SK-N-SH treated with all-trans-retinoic acid at 6 μM for 48 hours (cell line): ENCODE measurements around the gene ELK4.

Source experiments
- ATAC-seq: fragments of 200-7000 bp; cut with Tn5 transposase; 3 replicates; pipeline ENCODE4 v1.9.1; 2020; ENCODE audit warnings: mild to moderate bottlenecking, moderate library complexity
- CSDC2 ChIP-seq: fragments of 250-450 bp; sonication (Bioruptor Pico); IDR thresholded peaks from 2 replicates; pipeline ENCODE4 v1.5.0; 2020; ENCODE audit warnings: mild to moderate bottlenecking, moderate library complexity
- GLIS3 ChIP-seq: fragments of 250-450 bp; sonication (Bioruptor Pico); IDR thresholded peaks from 2 replicates; pipeline ENCODE4 v1.5.0; 2020; ENCODE audit warnings: mild to moderate bottlenecking, moderate library complexity
- ISL1 ChIP-seq: fragments of 250-450 bp; sonication (Bioruptor Pico); IDR thresholded peaks from 2 replicates; pipeline ENCODE4 v2.1.2; 2022; ENCODE audit warnings: mild to moderate bottlenecking, moderate library complexity
- OSR1 ChIP-seq: fragments of 250-450 bp; sonication (Bioruptor Pico); IDR thresholded peaks from 2 replicates; pipeline ENCODE4 v1.8.0; 2022; ENCODE audit warnings: moderate library complexity, mild to moderate bottlenecking, inconsistent platforms
- PPARA ChIP-seq: fragments of 250-450 bp; sonication (Bioruptor Pico); IDR thresholded peaks from 2 replicates; pipeline ENCODE4 v1.5.0; 2020; ENCODE audit warnings: mild to moderate bottlenecking, borderline replicate concordance
- RARB ChIP-seq: fragments of 250-450 bp; sonication (Bioruptor Pico); IDR thresholded peaks from 2 replicates; pipeline ENCODE4 v1.8.0; 2021; ENCODE audit warnings: mild to moderate bottlenecking, moderate library complexity
- SNAI2 ChIP-seq: fragments of 250-450 bp; sonication (Bioruptor Pico); IDR thresholded peaks from 2 replicates; pipeline ENCODE4 v1.5.0; 2020; ENCODE audit warnings: mild to moderate bottlenecking, moderate library complexity
- TCF4 ChIP-seq: fragments of 250-450 bp; sonication (Bioruptor Pico); IDR thresholded peaks from 2 replicates; pipeline ENCODE4 v1.8.0; 2021; ENCODE audit warnings: mild to moderate bottlenecking, moderate library complexity, borderline replicate concordance
- TOX ChIP-seq: fragments of 250-450 bp; sonication (Bioruptor Pico); IDR thresholded peaks from 2 replicates; pipeline ENCODE4 v1.8.0; 2021; ENCODE audit warnings: mild to moderate bottlenecking, moderate library complexity, borderline replicate concordance
- ZC3H10 ChIP-seq: fragments of 250-450 bp; sonication (Bioruptor Pico); IDR thresholded peaks from 2 replicates; pipeline ENCODE4 v1.5.1; 2021; ENCODE audit warnings: mild to moderate bottlenecking, moderate library complexity
- ZFP3 ChIP-seq: fragments of 250-450 bp; sonication (Bioruptor Pico); IDR thresholded peaks from 2 replicates; pipeline ENCODE4 v1.5.0; 2020; ENCODE audit warnings: mild to moderate bottlenecking, moderate library complexity
- ZNF565 ChIP-seq: fragments of 450-650 bp; formaldehyde crosslinking; conservative IDR thresholded peaks from 2 replicates; pipeline ENCODE4 v1.5.0; 2020; ENCODE audit warnings: low read depth, mild to moderate bottlenecking, moderate library complexity
- ZNF70 ChIP-seq: fragments of 450-650 bp; formaldehyde crosslinking; IDR thresholded peaks from 2 replicates; pipeline ENCODE4 v1.5.0; 2020; ENCODE audit warnings: mild to moderate bottlenecking, moderate library complexity
- ZNF8 ChIP-seq: fragments of 450-650 bp; formaldehyde crosslinking; IDR thresholded peaks from 2 replicates; pipeline ENCODE4 v1.5.0; 2020; ENCODE audit warnings: mild to moderate bottlenecking, moderate library complexity
- TF ChIP-seq, protein P1 (sequence below): fragments of 250-450 bp; sonication (Bioruptor Pico); IDR thresholded peaks from 2 replicates; pipeline ENCODE4 v1.8.0; 2021; ENCODE audit warnings: low read depth, mild to moderate bottlenecking, moderate library complexity, borderline replicate concordance
- TF ChIP-seq, protein P2 (sequence below): fragments of 250-450 bp; sonication (Bioruptor Pico); IDR thresholded peaks from 2 replicates; pipeline ENCODE4 v1.8.0; 2020; ENCODE audit warnings: mild to moderate bottlenecking, moderate library complexity, borderline replicate concordance
- TF ChIP-seq, protein P3 (sequence below): fragments of 250-450 bp; sonication (Bioruptor Pico); IDR thresholded peaks from 2 replicates; pipeline ENCODE4 v1.5.1; 2021; ENCODE audit warnings: mild to moderate bottlenecking, moderate library complexity
- TF ChIP-seq, protein P4 (sequence below): fragments of 250-450 bp; sonication (Bioruptor Pico); IDR thresholded peaks from 2 replicates; pipeline ENCODE4 v1.5.0; 2020; ENCODE audit warnings: mild to moderate bottlenecking, moderate library complexity
- TF ChIP-seq, protein P5 (sequence below): fragments of 250-450 bp; sonication (Bioruptor Pico); IDR thresholded peaks from 2 replicates; pipeline ENCODE4 v1.5.1; 2020; ENCODE audit warnings: low read depth, mild to moderate bottlenecking, moderate library complexity

The ELK4 gene

DNA sequence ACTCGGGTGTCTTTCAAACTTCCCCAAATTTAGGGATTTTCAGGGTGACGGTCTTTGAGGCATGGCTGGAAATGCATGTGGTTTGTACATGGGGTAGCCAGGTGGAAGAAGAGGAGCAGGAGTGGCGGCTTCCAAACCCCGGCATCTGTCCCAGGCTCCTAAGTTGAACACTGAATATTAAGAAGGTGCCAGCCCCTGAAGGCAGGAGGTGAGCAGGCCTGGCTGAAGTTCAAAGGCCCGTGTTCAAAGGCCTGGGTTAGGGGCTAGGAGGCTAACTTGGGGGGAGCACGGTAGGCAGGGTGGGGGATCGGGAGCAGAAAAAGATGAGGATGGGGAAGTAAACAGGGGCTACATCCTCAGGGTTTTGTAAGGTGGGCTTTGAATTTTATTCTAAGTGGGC, 42.8 kb downstream of the ELK4 start (continued):
- TF ChIP-seq ZFP3 (CRISPR knock-in tag) (no peak), ISL1 (no peak), GLIS3 (no peak), RARB (CRISPR knock-in tag) (no peak)
- TF ChIP-seq, protein P1, sequence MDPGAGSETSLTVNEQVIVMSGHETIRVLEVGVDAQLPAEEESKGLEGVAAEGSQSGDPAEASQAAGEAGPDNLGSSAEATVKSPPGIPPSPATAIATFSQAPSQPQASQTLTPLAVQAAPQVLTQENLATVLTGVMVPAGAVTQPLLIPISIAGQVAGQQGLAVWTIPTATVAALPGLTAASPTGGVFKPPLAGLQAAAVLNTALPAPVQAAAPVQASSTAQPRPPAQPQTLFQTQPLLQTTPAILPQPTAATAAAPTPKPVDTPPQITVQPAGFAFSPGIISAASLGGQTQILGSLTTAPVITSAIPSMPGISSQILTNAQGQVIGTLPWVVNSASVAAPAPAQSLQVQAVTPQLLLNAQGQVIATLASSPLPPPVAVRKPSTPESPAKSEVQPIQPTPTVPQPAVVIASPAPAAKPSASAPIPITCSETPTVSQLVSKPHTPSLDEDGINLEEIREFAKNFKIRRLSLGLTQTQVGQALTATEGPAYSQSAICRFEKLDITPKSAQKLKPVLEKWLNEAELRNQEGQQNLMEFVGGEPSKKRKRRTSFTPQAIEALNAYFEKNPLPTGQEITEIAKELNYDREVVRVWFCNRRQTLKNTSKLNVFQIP (CRISPR knock-in tag), result no peak

DNA sequence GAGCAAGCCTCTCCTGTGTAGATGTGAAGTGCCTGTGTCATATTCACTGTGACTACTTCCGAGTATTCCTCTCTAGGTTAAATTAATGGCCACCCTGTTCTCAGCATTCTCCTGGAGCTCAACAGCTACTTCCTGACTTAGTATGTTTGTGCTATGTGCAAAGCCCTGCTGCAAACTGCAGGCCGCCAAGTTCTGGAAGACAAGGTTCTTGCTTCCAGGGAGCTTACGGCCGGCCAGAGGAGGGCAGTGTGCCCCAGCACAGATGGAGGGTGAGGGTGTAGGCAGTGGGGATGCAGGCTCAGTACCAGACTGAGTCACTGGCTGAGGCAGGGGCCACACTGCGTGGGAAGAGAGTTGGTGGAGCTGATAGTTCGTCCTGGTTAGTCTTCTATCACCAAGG, 43.2 kb downstream of the ELK4 start:
- TF ChIP-seq, protein P1 (CRISPR knock-in tag), result no peak
- TF ChIP-seq, protein P2, sequence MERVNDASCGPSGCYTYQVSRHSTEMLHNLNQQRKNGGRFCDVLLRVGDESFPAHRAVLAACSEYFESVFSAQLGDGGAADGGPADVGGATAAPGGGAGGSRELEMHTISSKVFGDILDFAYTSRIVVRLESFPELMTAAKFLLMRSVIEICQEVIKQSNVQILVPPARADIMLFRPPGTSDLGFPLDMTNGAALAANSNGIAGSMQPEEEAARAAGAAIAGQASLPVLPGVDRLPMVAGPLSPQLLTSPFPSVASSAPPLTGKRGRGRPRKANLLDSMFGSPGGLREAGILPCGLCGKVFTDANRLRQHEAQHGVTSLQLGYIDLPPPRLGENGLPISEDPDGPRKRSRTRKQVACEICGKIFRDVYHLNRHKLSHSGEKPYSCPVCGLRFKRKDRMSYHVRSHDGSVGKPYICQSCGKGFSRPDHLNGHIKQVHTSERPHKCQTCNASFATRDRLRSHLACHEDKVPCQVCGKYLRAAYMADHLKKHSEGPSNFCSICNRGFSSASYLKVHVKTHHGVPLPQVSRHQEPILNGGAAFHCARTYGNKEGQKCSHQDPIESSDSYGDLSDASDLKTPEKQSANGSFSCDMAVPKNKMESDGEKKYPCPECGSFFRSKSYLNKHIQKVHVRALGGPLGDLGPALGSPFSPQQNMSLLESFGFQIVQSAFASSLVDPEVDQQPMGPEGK (CRISPR knock-in tag), result no peak
- TF ChIP-seq ZNF565 (CRISPR knock-in tag) (no peak), ZFP3 (CRISPR knock-in tag) (no peak), GLIS3 (no peak), ZC3H10 (CRISPR knock-in tag) (no peak)
- ATAC-seq, result peak; percentile 59

DNA sequence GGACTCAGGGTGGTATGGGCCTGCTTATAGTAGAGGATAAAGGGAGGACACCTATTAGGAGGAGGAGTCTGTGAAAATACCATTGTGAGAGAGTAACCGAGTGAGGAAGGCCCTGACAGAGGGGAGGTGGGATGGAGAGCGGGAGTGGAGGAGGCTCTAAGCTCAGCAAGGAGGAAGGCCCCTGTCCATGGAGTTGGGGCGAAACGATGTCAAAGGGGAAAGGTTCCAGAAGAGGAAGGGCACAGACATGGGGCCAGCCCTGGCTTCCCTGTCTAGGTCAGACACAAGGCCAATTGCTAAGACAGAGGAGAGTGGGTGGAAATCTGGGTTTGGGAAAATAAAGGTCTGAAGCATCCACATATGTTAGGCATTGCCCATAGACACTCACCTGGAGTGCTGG, 44.2 kb downstream of the ELK4 start:
- TF ChIP-seq, protein P3, sequence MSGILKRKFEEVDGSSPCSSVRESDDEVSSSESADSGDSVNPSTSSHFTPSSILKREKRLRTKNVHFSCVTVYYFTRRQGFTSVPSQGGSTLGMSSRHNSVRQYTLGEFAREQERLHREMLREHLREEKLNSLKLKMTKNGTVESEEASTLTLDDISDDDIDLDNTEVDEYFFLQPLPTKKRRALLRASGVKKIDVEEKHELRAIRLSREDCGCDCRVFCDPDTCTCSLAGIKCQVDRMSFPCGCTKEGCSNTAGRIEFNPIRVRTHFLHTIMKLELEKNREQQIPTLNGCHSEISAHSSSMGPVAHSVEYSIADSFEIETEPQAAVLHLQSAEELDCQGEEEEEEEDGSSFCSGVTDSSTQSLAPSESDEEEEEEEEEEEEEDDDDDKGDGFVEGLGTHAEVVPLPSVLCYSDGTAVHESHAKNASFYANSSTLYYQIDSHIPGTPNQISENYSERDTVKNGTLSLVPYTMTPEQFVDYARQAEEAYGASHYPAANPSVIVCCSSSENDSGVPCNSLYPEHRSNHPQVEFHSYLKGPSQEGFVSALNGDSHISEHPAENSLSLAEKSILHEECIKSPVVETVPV (CRISPR knock-in tag), result no peak
- TF ChIP-seq TOX (CRISPR knock-in tag) (no peak), ZNF8 (CRISPR knock-in tag) (no peak)
- TF ChIP-seq, protein P4, sequence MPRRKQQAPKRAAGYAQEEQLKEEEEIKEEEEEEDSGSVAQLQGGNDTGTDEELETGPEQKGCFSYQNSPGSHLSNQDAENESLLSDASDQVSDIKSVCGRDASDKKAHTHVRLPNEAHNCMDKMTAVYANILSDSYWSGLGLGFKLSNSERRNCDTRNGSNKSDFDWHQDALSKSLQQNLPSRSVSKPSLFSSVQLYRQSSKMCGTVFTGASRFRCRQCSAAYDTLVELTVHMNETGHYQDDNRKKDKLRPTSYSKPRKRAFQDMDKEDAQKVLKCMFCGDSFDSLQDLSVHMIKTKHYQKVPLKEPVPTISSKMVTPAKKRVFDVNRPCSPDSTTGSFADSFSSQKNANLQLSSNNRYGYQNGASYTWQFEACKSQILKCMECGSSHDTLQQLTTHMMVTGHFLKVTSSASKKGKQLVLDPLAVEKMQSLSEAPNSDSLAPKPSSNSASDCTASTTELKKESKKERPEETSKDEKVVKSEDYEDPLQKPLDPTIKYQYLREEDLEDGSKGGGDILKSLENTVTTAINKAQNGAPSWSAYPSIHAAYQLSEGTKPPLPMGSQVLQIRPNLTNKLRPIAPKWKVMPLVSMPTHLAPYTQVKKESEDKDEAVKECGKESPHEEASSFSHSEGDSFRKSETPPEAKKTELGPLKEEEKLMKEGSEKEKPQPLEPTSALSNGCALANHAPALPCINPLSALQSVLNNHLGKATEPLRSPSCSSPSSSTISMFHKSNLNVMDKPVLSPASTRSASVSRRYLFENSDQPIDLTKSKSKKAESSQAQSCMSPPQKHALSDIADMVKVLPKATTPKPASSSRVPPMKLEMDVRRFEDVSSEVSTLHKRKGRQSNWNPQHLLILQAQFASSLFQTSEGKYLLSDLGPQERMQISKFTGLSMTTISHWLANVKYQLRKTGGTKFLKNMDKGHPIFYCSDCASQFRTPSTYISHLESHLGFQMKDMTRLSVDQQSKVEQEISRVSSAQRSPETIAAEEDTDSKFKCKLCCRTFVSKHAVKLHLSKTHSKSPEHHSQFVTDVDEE (CRISPR knock-in tag), result no peak
- ATAC-seq, result no peak

DNA sequence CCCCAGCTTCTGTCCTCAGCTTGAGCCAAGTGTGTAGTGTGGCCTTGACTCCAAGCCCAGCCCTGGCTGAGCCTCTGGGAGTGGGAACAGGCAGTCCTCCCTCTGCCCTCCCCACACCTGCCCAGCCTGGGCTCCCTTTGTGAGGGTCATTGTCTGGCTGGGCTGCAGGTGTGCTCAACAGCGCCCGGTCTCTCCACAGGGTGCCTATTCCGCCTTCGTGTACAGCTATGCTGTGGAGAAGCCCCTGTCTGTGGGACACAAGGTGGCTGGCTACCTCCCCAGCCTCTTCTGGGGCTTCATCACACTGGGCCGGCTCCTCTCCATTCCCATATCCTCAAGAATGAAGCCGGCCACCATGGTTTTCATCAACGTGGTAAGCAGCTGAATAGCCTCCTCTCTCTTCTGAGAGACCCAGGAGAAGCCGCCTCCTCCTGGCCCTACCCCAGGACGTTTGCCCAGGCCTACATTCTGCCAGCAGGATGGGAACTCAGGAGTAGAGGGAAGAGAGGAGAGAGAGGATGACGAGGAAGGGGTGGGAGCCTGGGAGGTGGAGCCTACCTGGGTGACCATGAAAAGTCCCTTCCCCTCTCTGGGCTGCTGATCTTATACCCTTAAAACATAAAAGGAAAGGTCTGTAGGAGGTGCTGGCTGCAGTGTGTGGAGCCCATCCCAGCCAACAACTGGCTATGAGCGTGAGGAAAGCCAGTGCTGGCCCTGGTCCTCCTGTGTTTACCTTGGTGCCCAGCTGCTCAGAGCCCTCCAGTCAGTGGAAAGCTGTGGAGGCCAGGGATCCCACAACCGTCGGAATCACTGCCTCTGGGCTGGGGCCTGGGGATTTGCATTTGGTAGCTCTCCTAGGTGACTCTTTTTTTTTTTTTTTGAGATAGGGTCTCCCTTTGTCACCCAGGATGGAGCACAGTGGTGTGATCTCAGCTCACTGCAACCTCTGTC, 45.7 kb downstream of the ELK4 start:
- no peak for ATAC-seq
- TF ChIP-seq OSR1, result no peak
- TF ChIP-seq TCF4 (CRISPR knock-in tag), result no peak
- TF ChIP-seq SNAI2, result no peak
- no peak for TF ChIP-seq PPARA
- TF ChIP-seq GLIS3, result no peak
- no peak for TF ChIP-seq RARB (CRISPR knock-in tag)
- TF ChIP-seq, protein P4 (CRISPR knock-in tag), result no peak
- TF ChIP-seq ZFP3 (CRISPR knock-in tag), result no peak
- TF ChIP-seq CSDC2, result no peak
- TF ChIP-seq, protein P5, sequence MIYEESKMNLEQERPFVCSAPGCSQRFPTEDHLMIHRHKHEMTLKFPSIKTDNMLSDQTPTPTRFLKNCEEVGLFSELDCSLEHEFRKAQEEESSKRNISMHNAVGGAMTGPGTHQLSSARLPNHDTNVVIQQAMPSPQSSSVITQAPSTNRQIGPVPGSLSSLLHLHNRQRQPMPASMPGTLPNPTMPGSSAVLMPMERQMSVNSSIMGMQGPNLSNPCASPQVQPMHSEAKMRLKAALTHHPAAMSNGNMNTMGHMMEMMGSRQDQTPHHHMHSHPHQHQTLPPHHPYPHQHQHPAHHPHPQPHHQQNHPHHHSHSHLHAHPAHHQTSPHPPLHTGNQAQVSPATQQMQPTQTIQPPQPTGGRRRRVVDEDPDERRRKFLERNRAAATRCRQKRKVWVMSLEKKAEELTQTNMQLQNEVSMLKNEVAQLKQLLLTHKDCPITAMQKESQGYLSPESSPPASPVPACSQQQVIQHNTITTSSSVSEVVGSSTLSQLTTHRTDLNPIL (CRISPR knock-in tag), result no peak
- TF ChIP-seq ZNF70 (CRISPR knock-in tag), result no peak
- TF ChIP-seq, protein P3 (CRISPR knock-in tag), result no peak
